Activated CD4-positive, CD25-positive, alpha-beta regulatory T cell treated with anti-CD3 and anti-CD28 coated beads, Interleukin-2, amount 50 U/mL, for 16 hours (primary cell): ENCODE results near the gene RPSA.
A peak's percentile ranks its signal among the peaks of the same experiment; 100 is the strongest.
"Not testable (repeated sequence)": the region's sequence is repeated elsewhere in the genome, so short reads cannot be mapped to it uniquely, and the experiment has no call there.

Experiments used
- DNase-seq: peaks from one replicate; pipeline ENCODE4 v3.0.0-alpha.2; 2020; ENCODE audit warnings: low read depth, low spot score

Gene RPSA

DNA sequence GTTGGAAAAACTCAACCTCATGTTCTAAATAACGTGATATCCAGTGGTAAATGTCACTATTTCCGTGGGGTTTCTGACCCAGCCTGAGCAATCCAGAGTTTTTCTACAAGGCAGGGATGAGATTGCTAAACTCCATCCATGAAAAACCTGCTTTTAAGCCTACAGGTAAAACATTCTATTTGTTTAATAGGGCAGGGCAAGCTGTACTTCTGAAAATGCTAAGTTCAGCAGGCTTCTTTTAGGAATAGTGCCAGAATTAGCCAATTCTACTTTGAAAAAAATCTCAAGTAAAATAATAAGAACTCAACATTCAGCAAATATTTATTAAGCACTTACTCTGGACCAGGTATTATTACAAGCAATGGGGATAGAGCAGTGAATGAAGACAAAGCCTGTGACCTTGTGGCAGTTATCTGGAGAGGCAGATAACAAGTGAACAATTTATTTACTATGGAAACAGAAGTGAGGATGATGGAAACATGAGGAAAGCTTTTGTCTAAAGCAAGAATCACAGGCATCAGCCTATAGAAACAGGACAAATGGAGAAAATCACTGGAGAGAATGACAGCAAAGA is 13.3 kb downstream of the RPSA start:
- DNase-seq, result no peak

DNA sequence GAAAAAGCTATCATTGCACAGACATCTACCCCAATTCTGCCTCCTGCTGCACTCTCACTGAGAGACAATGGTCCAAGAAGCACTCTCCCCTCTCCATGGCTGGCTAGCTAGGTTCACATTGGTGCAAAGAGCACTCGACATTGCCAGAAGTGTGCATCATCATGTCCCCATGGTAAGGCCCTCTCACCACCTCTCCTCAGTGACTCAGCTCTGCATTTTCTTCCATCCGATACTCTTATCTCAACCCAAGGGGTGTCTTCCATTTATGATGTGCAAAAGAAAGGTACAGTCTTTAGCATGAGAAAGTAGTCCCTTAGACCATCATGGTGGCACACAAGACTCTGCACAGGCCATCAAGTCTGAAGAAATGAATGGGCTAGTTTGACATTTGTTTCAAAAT is 14.0 kb downstream of the RPSA start:
- no peak for DNase-seq

DNA sequence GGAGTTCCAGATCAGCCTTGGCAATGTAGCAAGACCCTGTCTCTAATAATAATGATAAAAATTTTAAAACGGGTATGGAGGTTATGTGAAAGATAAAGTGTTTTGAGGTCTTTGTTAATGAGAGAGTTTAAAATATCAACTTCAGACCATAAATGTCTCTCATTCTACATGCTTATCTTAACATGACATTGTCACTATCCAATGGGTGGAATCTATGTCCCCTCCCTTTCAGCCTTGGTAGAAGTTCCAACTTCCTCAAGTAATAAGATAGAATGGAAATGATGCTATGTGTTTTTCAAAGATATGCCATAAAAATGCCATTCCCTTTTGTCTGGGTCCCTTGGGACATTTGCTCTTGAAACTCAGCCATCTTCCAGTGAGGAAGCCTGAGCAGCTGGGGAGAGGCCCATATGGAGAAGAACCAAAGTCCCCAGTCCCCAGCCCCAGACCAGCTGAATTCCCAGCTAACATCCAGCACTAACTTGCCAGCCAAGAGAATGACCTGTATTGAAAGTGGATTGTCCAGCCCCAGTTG is 17.0 kb downstream of the RPSA start:
- no peak for DNase-seq

DNA sequence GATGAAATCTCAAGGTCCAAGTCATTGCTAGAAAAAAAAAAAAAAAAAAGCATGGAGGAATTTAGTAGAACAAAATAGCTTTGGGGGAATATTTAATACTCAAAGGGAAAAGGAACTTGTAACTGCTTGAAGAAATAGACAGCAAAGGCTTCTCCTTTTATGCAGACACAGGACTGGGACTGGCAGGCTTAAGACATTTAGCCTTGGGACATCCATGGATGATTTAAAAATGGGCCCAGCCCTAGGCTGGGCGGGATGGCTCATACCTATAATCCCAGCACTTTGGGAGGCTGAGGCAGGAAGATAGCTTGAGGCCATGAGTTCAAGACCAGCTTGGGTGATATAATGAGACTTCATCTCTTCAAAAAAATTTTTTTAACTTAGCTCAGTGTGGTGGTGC is 19.8 kb downstream of the RPSA start:
- no peak for DNase-seq

DNA sequence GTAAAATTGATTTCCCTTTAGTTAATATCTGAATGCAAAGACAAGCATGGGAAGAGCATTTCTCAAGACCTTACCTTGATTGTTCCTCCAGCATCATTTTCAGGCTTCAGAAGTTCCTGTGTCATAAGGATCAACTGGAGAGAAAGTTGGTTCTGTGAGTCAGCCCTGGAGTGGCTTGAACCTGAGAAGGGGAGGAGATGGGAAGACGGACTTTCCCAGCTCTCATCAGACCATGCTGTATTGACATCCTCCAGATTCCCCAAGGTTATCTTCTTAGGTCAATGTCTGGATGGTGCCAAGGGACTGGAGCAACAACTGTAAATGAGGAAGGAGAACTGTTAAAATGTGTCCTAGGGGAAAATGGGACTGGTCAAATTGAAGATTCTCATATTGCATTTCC is 21.0 kb downstream of the RPSA start:
- DNase-seq, result no peak

DNA sequence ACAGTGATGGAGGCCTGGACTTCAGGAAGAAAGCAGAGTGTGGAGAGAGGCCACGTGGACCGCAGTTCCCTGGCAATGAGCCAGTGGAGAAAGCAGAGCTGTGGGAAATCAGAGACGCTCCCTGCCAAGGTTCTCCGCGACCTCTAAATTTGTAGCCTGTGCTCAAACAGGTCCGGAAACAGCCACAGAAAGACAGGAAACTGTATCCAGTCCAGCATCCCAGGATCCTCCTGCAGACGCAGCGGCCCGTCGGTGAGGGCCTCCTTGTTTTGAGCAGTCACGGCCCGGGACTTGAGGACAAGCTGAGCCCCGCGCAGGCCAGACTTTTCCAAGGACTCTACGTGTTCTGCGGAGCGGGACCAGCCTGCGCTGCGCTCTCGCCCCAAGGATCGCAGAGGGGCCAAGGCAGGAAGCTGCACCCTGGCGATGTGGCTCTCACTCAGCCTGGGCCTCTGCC is 22.3 kb downstream of the RPSA start:
- no peak for DNase-seq

DNA sequence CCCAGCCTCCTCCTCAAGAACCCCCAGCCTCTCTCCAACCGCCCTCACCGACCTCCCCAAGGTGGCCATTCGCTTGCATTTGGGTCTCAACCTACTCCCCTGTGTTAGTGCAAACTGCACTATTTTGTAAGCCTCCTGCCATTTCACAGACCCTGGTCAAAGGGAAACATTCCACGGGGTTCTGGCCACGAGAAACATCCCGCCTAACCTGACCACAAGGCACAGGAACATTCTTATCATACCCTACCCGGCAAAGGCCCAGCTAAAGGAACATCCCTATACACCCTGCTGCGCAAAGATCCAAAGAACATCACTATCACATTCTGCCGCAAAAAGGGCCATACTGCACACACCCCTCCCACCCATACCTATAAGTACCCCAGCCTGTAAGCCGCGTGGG is 22.9 kb downstream of the RPSA start:
- no peak for DNase-seq

DNA sequence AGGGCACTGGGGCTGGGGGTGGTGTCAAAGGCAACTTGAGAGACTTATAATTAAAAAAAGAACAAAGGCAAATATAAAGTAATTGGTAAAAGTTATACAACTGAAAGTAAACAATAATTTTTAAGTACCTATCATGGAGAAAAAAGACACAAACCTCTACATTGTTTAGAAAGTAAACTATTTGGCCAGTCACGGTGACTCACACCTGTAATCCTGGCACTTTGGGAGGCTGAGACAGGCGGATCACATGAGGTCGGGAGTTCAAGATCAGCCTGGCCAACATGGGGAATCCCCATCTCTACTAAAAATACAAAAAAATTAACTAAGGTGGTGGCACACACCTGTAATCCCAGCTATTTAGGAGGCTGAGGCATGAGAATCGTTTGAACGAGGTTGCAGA is 25.8 kb downstream of the RPSA start:
- no peak for DNase-seq

DNA sequence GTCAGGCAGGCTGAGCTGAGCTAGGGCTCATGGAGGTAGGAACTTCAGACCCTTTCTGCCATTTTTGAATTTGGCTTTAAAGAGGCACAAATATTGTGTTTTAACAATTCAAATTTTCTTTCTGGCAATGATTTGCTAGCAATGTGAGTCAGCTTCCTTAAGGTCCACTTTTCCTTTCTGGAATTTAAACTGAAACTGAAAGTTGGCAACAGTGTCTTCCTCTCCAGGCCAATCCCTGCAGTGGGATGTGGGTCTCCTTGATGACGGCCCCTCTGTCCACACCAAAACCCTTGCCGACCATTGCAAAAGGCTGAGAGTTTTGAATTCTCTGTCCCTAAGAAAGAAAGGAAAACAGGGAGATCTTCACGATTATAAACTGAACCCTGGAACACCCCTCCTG is 27.1 kb downstream of the RPSA start:
- DNase-seq, result no peak

DNA sequence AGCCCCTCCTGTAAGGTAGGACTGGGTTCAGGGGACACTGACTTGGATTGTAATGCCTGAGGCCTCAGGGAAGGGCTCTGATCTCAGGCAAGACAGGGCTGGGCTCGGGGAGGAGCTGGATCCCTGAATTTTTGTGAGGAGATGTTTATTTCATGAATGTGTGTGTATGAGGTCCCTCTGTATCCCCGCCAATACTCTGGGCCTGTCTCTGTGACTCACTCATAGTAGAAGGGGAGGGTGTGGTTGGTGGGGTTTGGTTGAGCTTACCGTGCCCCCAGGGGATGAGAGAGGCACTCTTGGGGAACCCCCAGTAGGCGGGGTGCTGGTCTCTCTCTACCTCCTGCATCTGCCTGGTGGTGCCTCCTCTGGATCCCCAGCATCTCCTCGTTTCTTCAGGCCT is 28.1 kb downstream of the RPSA start:
- no peak for DNase-seq

DNA sequence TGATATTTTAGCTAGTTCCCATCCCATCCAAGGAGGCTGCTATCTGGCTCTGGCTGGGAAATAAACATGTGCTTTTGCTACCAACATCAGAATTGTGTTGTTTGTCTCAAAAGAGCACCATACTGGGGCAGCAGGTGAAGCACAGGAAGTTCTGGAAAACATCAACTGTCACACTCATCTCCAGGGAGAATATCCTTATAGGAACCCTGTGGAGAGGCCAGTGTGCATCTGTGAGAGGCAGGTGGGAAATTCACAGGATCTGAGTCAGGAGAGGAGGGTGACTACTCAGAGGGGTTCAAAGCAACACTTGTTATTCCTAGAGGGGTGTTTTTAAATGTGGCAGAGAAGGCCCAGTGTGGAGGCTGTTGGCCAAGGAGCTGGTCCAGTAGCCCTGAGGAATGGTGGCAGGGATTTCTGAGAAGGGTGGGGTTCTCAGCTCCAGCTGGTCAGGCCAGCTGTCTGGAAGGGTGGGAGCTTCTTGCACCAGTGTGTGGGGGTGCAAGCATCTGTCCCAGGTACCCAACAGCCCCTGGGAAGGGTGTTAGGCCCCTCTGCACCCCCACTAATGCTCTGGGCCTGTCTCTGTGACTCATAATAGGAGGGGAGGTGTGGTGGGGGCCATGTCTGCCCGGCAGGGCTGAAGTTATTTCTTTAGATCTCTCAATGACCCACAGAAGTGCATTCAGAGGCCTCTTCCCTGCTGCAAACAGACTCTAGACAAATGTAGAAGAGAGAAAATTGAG is 28.7 kb downstream of the RPSA start:
- DNase-seq, result no peak

DNA sequence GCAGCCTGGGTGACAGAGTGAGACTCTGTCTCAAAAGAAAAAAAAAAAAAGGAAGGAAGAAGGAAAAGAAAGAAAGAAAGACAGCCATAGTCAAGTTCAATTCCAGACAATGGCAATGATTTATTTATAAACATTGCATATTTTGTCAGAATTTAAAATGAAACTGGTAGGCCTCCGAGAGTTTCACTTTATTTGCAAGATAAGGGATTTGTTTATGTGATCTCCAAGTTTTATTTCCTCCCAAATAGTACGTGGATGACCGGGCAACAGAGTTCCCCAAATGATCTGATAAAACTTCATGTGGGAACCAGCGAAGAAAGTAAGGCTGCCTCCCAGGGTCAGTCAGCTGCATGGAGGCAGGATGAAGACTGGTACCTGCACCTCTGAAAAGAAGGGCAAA is 32.4 kb downstream of the RPSA start:
- no peak for DNase-seq

DNA sequence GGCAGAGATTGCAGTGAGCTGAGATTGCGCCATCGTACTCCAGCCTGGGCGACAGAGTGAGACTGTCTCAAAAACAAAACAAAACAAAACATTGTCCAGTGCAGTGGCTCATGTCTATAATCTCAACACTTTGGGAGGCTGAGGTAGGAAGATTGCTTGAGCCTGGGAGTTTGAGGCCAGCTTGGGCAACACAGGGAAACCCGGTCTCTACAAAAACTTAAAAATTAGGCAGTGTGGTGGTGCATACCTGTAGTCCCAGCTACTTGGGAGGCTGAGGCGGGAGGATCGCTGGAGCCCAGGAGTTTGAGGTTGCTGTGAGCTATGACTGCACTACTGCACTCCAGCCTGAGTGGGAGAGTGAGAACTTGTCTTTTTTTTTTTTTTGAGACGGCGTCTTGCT is 33.8 kb downstream of the RPSA start:
- no peak for DNase-seq

DNA sequence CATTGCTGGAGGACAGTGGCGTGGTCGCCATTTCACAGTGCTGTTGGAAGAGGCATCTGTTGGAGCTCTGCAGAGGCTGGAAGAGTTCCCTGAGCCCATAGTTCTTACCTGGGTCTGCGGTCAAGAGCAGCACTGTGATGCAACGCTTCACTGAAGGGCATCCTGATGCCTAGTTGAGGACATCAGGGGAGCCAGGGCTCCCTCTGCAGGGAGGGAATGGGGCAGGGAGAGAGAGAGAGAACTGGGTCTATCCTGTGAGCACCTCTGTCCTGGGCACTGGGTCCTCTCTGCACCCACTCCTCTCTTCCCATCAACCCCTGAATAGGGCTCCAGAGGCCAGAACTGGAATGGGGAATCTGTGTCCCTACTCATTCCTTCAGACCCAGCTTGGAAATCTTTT is 37.0 kb downstream of the RPSA start:
- DNase-seq, result no peak

DNA sequence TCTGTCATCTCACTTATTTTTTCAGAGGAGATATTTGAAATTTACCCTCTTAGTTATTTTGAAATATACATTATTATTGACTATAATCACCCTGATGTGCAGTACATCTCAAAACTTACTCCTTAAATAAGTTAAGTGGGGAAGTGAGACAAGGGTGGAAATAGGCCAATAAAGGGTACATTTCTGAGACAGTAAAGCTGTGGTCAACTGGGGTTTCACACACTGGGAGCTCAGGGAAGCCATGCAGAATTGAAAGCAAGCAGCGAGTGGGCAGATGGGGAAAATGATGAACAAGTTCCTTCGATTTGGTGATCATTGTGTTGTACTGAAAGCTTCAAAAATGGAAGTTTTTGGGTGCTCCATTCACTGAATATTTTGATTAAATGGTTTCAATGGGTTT is 39.4 kb downstream of the RPSA start:
- DNase-seq, result no peak

DNA sequence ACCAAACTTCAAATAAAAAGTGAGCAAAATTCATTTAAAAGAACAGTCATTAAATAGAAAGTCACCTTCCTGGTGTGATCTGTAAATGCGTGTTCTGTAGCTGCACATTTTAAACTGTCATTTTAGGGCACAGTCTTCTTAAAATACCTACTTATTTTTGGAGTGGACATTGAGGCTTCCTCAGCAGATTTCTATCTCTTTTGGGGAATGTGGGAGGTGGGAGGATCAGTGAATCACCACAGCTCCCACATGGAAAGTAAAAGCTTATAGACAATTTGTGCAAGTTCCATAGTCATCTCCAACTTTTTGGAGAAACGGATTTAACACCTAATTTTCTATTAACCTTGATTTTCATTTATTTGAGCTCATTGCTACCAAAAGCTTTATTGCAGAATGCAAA is 39.9 kb downstream of the RPSA start:
- DNase-seq, result no peak

DNA sequence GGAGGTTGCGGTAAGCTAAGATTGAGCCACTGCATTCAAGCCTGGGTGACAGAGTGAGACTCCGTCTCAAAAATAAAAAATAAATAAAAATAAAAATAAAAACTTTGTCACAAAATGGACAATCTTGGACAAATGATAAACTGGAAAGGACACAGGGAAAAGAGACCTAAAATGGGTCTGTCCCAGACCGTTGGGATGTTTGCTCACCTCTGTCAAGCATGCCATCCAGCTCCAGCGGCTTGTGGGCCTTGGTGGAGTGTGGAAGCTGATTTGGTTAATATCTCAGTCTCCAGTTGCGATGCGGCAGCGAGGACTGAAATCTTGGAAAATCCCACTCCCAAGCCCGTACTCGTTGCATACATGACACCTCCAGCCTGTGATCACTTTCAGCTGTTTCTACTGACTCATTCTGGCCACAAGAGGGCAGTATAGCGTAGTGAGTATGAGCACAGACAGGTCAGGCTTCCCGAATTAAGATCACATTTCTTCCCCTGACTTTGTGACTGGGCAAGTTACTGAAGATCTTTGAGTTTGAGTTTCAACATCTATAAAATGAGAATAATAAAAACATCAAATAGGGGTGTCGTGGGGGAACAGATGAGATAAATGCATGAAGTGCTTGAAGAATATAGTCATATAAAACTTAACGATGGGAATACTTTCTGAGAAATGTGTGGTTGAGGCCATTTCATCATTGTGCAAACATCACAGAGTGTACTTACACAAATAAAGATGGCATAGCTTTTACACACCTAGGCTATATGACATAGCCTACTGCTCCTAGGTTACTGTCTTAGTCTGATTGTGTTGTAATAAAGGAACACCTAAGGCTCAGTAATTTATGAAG is 41.3 kb downstream of the RPSA start:
- peak; percentile 48 for DNase-seq

DNA sequence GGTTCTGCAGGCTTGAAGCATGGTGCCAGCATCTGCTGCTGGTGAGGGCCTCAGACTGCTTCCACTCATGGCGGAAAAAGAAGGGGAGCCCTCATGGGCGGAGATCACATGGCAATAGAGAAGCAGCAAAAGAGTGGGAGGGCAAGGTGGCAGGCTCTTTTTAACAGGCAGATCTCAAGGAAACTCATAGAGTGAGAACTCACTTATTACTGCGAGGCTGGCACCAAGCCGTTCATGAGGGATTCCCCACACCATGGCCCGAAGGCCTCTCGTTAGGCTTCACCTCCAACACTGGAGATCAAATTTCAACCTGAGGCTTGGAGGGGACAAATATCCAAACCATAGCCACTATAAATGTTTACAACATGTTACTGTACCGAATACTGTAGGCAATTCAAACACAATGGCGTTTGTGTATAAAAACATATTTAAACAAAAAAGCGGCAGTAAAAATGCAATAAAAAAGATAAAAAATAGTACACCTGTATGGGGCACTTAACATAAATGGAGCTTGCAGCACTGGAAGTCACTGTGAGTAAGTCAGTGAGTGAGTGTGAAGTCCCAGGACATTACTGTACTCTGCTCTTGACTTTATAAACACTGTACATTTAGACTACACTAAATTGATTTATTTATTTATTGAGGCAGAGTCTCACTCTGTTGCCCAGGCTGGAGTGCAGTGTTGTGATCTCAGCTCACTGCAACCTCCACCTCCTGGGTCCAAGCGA is 42.1 kb downstream of the RPSA start:
- DNase-seq, result no peak

DNA sequence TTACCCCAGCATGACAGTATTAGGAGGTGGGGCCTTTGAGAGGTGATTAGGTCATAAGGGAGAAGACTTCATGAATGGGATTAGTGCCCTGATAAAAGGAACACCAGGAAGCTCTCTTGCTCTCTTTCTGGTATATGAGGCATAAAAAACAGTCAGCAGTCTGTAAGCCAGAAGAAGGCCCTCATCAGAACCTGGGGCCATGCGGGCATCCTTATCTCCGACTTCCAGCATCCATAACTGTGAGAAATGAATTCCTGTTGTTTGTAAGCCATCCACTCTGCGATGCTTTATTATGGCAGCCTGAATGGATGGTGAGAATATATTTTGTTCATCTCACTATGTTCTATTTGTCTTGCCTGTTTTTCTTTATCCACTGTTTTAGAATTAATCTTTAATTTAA is 43.3 kb downstream of the RPSA start:
- no peak for DNase-seq

DNA sequence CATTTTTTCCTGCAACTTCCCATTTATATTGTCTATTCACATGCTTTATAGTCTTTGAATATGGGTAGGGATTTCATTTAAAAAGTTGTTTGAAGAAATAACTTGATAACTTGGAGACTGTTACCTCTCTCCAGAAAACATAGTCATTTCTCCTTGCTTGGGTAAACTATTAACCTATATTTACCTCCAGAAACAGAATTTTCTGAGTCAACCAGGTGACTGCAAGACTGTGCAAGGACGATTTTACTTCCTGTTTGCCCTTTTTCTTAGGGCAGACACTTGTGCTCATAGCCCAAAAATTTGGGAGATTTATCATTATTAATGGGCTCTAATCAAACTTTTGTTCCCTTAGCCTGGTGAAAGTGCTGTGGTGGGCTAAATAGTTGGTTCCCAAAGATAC is 46.6 kb downstream of the RPSA start:
- DNase-seq, result no peak

DNA sequence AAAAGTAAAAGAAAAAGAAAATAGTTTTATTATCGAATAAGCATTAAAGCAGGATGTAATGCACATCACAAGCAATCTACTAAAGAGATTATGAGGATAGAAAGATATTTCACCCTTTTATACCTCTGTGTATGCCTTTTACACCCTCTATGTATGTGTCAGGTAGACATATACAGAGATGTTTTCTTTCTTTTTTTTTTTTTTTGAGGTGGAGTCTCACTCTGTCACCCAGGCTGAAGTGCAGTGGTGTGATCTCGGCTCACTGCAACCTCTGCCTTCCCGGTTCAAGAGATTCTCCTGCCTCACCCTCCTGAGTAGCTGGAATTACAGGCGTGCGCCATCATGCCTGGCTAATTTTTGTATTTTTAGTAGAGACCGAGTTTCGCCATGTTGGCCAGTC is 47.4 kb downstream of the RPSA start:
- not testable (repeated sequence) for DNase-seq
